HCT116 (cell line): ENCODE data around the gene ABHD16B.

Experiments
- CTCF ChIP-seq, 3 experiments: fragments of 200-600 bp in 1 of 3; sonication (generic) in 1 of 3; IDR thresholded peaks in 2 of 3; conservative IDR thresholded peaks in 1 of 3; 2 replicates each; pipeline ENCODE4 v1.5.1; 2012 to 2017; ENCODE audit warnings: low read depth in 2 of 3, low read length in 2 of 3, antibody characterized with exemption in 1 of 3, borderline replicate concordance in 1 of 3, control low read depth in 1 of 3, mild to moderate bottlenecking in 1 of 3, mixed read lengths in 1 of 3, mixed run types in 1 of 3, moderate library complexity in 1 of 3; ENCODE audit not compliant: insufficient read depth in 1 of 3
- YY1 ChIP-seq: IDR thresholded peaks from 2 replicates; pipeline ENCODE4 v1.6.1; 2011; ENCODE audit warnings: low read length, low read depth, moderate library complexity, mild to moderate bottlenecking; ENCODE audit not compliant: insufficient replicate concordance; ENCODE audit errors: extremely low read depth

DNA sequence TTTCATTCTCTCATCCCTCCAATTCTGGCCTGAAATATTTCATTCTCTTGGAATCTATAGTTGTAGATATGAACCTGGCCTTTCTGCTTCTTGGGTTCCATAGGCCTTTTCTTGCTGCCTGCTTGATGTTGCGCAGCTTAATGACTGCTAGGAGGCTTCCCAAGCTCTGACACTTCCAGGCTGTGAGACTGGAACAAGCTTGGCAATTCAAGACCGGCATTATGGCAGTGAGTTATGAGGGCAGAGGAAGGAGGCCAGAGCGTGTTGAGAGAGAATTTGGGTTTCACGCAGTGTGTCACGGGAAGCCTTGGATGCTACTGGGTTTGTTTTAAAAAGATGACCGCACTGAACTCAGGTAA is 32.7 kb downstream of the ABHD16B start:
- TF ChIP-seq CTCF (IDR thresholded peaks at IDR 0.05 in 2 of 3, conservative IDR thresholded peaks at IDR 0.05 in 1 of 3; ENCODE audit: borderline replicate concordance in 1 of 3, insufficient read depth in 1 of 3, low read depth in 2 of 3, low read length in 2 of 3) = no peak
- TF ChIP-seq YY1 = no peak
